Fibroblast of lung (primary cell): ENCODE results near the gene CTRL. TPM values are rescaled to one million over a fixed set of nuclear protein-coding genes. Genes with fewer than 3 reads are reported as not detected.

Experiments used
- DNase-seq, 2 donors: peaks; one replicate each; pipeline versions ENCODE4 v3.0.0 to v3.0.0-alpha.2; 2010; ENCODE audit warnings: low read depth in 2 of 2
- H2AFZ ChIP-seq: 2 replicates; pipeline ENCODE4 v1.5.1; 2012; ENCODE audit warnings: low read length, control low read depth, inconsistent platforms
- H3K27ac ChIP-seq: 2 replicates; pipeline ENCODE4 v1.5.1; 2011; ENCODE audit warnings: low read length, control low read depth; ENCODE audit not compliant: insufficient read depth
- H3K27me3 ChIP-seq: 2 replicates; pipeline ENCODE4 v1.5.1; 2011; ENCODE audit warnings: mild to moderate bottlenecking, low read length; ENCODE audit not compliant: control insufficient read depth, insufficient read depth
- H3K36me3 ChIP-seq: 2 replicates; pipeline ENCODE4 v1.5.1; 2011; ENCODE audit warnings: low read length; ENCODE audit not compliant: control insufficient read depth, insufficient read depth
- H3K4me1 ChIP-seq: 2 replicates; pipeline ENCODE4 v1.5.1; 2011; ENCODE audit warnings: low read length; ENCODE audit not compliant: control insufficient read depth, insufficient read depth; ENCODE audit errors: extremely low read depth
- H3K4me2 ChIP-seq: 2 replicates; pipeline ENCODE4 v1.5.1; 2011; ENCODE audit warnings: low read length, control low read depth; ENCODE audit not compliant: insufficient read depth; ENCODE audit errors: extremely low read depth
- H3K4me3 ChIP-seq, 4 experiments: fragments of 200-600 bp in 1 of 4; sonication (generic) in 1 of 4; replicated peaks in 1 of 4; 2 replicates each; pipeline ENCODE4 v1.5.1; 2011 to 2016; ENCODE audit warnings: low read length in 4 of 4, low read depth in 3 of 4, mild to moderate bottlenecking in 3 of 4, control low read depth in 2 of 4, inconsistent platforms in 1 of 4, mixed read lengths in 1 of 4; ENCODE audit not compliant: insufficient read depth in 1 of 4; ENCODE audit errors: control extremely low read depth in 1 of 4
- H3K79me2 ChIP-seq: 2 replicates; pipeline ENCODE4 v1.5.1; 2012; ENCODE audit warnings: mild to moderate bottlenecking, low read length, inconsistent platforms; ENCODE audit not compliant: control insufficient read depth, insufficient read depth
- H3K9ac ChIP-seq: 2 replicates; pipeline ENCODE4 v1.5.1; 2011; ENCODE audit warnings: mild to moderate bottlenecking, low read length, control low read depth; ENCODE audit not compliant: insufficient read depth
- H3K9me3 ChIP-seq: 2 replicates; pipeline ENCODE4 v1.5.1; 2012; ENCODE audit warnings: low read depth, low read length; ENCODE audit not compliant: control insufficient read depth, insufficient read depth
- H4K20me1 ChIP-seq: 2 replicates; pipeline ENCODE4 v1.5.1; 2011; ENCODE audit warnings: low read length; ENCODE audit not compliant: control insufficient read depth, insufficient read depth; ENCODE audit errors: extremely low read depth
- CTCF ChIP-seq, 2 donors: IDR thresholded peaks in 1 of 2; conservative IDR thresholded peaks in 1 of 2; 1 replicate in 1 of 2; 2 replicates in 1 of 2; pipeline ENCODE4 v1.5.1; 2011 to 2012; ENCODE audit warnings: low read length in 2 of 2, control low read depth in 1 of 2, inconsistent platforms in 1 of 2, low read depth in 1 of 2, mild to moderate bottlenecking in 1 of 2
- EZH2 ChIP-seq: IDR thresholded peaks from 2 replicates; pipeline ENCODE4 v1.5.1; 2012; ENCODE audit warnings: low read length, control low read depth, mild to moderate bottlenecking; ENCODE audit errors: missing control alignments
- polyA plus RNA-seq, 2 donors: library from polyadenylated mRNA; depleted of rRNA in 1 of 2; stranded (reverse) in 1 of 2; unstranded in 1 of 2; fragments of >200 nt; gene quantifications; 2 replicates each; pipeline ENCODE4 v1.2.1, GENCODE V29; 2011 to 2012; ENCODE audit warnings: missing spikeins in 1 of 2
- total RNA-seq: library from RNA; depleted of rRNA; stranded (reverse); fragments of >200 nt; gene quantifications from 2 replicates; pipeline ENCODE4 v1.2.1, GENCODE V29; 2014

The CTRL gene
- total and polyA plus RNA-seq, 2 donors (not counting 1 experiment from before 2014, with no cell fraction given), result 0.14 to 0.33 TPM

GRCh38 chr16:67914758-67915495, 16.7 kb downstream of the CTRL start:
- H3K9me3 ChIP-seq, result no peaks in the 10 kb centered on the region
- peaks cover 2% of the 10 kb centered on the region for H4K20me1 ChIP-seq
- H3K27me3 ChIP-seq, result no peaks in the 10 kb centered on the region
- H3K9ac ChIP-seq, result no peak overlapping the region
- no peak overlapping the region for H3K4me2 ChIP-seq
- H3K36me3 ChIP-seq, result peaks cover 2% of the 10 kb centered on the region
- peaks cover 16% of the 10 kb centered on the region for H3K4me1 ChIP-seq
- no peak for DNase-seq
- H2AFZ ChIP-seq, result no peak overlapping the region
- peaks cover 6% of the 10 kb centered on the region for H3K79me2 ChIP-seq
- no peak overlapping the region for H3K4me3 ChIP-seq
- H3K27ac ChIP-seq, result no peak overlapping the region
- TF ChIP-seq EZH2 (no peak), CTCF (conservative IDR thresholded peaks at IDR 0.05 in 1 of 2, IDR thresholded peaks at IDR 0.05 in 1 of 2; ENCODE audit: low read depth in 1 of 2, low read length in 2 of 2) (no peak)

GRCh38 chr16:67910158-67910557, 21.5 kb downstream of the CTRL start:
- H3K4me3 ChIP-seq, result no peak overlapping the region
- H3K36me3 ChIP-seq, result peaks cover 9% of the 10 kb centered on the region
- no peak for TF ChIP-seq EZH2
- TF ChIP-seq CTCF (conservative IDR thresholded peaks at IDR 0.05 in 1 of 2, IDR thresholded peaks at IDR 0.05 in 1 of 2; ENCODE audit: low read depth in 1 of 2, low read length in 2 of 2), result no peak
- H3K9me3 ChIP-seq, result no peaks in the 10 kb centered on the region
- H3K79me2 ChIP-seq, result no peaks in the 10 kb centered on the region
- H3K9ac ChIP-seq, result no peak overlapping the region
- DNase-seq, result peak; percentile 38 to 65
- H2AFZ ChIP-seq, result no peak overlapping the region
- peak overlapping the region; percentile 16 for H3K27ac ChIP-seq
- H3K4me1 ChIP-seq, result no peaks in the 10 kb centered on the region
- no peaks in the 10 kb centered on the region for H4K20me1 ChIP-seq
- no peaks in the 10 kb centered on the region for H3K27me3 ChIP-seq
- H3K4me2 ChIP-seq, result no peak overlapping the region

GRCh38 chr16:67909056-67909742, 22.5 kb downstream of the CTRL start:
- H4K20me1 ChIP-seq, result no peaks in the 10 kb centered on the region
- no peaks in the 10 kb centered on the region for H3K9me3 ChIP-seq
- H3K4me3 ChIP-seq, result no peak overlapping the region
- H2AFZ ChIP-seq, result no peak overlapping the region
- H3K9ac ChIP-seq, result no peak overlapping the region
- no peaks in the 10 kb centered on the region for H3K27me3 ChIP-seq
- TF ChIP-seq EZH2 (no peak), CTCF (conservative IDR thresholded peaks at IDR 0.05 in 1 of 2, IDR thresholded peaks at IDR 0.05 in 1 of 2; ENCODE audit: low read depth in 1 of 2, low read length in 2 of 2) (no peak)
- H3K4me1 ChIP-seq, result no peaks in the 10 kb centered on the region
- no peak overlapping the region for H3K4me2 ChIP-seq
- DNase-seq, result no peak
- H3K36me3 ChIP-seq, result peaks cover 9% of the 10 kb centered on the region
- H3K27ac ChIP-seq, result no peak overlapping the region
- H3K79me2 ChIP-seq, result no peaks in the 10 kb centered on the region
